GM10266 (cell line): Measurements from ENCODE around the gene MTHFS.

Source experiments
- DNase-seq: peaks from one replicate; pipeline ENCODE4 v3.0.0; 2012; ENCODE audit errors: extremely low spot score
- TF ChIP-seq, protein P1 (sequence below): IDR thresholded peaks from 2 replicates; pipeline ENCODE4 v1.5.1; 2012; ENCODE audit warnings: mild to moderate bottlenecking, low read depth; ENCODE audit not compliant: control insufficient read depth, insufficient read depth; ENCODE audit errors: missing control alignments

Gene MTHFS

DNA sequence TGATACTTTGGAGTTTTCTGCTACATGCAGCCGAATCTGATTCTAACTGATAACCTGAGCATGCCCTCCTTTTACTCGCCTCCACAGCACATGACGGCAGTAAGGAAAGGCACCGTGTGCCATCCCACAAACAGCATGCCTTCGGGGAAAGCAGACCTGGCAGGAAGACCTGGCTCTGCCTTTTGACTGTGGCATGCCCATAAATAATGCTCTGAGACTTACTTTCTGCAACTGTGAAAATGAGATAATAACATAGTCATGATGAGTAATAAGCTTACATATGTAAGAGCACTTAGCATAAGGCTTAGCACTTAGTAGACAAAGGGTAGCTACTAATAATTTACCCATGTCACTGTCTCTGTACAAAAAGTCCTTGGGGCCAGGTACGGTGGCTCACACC is 32.9 kb downstream of the MTHFS start:
- TF ChIP-seq, protein P1, sequence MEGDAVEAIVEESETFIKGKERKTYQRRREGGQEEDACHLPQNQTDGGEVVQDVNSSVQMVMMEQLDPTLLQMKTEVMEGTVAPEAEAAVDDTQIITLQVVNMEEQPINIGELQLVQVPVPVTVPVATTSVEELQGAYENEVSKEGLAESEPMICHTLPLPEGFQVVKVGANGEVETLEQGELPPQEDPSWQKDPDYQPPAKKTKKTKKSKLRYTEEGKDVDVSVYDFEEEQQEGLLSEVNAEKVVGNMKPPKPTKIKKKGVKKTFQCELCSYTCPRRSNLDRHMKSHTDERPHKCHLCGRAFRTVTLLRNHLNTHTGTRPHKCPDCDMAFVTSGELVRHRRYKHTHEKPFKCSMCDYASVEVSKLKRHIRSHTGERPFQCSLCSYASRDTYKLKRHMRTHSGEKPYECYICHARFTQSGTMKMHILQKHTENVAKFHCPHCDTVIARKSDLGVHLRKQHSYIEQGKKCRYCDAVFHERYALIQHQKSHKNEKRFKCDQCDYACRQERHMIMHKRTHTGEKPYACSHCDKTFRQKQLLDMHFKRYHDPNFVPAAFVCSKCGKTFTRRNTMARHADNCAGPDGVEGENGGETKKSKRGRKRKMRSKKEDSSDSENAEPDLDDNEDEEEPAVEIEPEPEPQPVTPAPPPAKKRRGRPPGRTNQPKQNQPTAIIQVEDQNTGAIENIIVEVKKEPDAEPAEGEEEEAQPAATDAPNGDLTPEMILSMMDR = no peak
- no peak for DNase-seq

DNA sequence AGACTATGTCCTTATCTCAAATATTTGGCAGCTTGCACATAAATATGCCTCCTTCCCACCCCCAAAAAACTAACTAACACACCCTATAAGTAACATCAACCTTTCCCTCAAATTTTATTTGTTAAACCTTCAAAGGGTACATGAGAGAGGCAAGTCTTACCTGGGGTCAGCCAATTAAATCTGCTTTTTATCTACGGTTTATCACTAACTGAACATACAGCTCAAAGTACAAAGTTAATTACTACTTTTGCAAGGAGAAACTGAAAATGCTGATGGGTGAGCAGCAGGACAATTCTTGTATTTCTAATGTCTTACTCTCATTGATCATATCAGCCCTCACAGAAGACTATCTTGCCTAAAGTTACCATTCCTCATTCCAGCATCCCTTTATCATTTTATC is 34.6 kb downstream of the MTHFS start:
- no peak for DNase-seq
- TF ChIP-seq, protein P1 = no peak

DNA sequence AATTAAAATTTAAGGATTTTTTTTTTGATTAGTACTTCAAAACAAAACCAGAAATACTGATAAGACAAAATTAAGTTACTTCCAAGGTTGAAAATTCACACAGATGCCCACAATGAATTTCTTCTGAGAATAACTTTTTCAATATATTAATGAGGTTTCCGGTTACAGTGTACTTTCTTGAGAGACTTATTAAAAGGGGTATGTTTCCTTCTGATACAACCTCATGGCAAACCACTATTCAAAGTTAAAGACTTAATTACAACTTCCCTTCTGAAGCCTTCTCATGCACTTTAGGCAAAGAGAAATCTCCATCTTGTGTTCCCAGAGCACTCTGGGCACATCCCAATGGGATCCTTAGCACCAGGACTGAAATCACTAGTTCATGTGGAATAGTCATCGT is 36.2 kb downstream of the MTHFS start:
- TF ChIP-seq, protein P1 = no peak
- no peak for DNase-seq

DNA sequence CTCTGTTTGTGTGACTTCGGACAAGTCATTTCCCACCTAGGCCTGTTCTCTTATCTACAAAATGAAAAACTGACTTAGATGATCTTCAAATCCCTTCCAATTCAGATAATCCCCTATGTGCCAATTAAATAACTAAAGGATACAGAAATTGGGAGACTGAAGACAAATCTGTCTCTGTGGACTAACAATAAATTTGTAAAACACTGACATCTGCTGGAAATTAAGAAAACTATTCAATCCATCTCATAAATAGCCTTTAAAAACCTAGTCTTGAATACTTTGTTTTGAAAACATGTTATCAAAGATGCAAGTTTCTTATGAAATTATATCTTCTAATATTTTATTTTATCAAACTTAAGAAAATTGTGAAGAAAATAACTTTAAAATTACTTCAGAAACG is 38.3 kb downstream of the MTHFS start:
- TF ChIP-seq, protein P1 = peak; percentile 15
- no peak for DNase-seq

DNA sequence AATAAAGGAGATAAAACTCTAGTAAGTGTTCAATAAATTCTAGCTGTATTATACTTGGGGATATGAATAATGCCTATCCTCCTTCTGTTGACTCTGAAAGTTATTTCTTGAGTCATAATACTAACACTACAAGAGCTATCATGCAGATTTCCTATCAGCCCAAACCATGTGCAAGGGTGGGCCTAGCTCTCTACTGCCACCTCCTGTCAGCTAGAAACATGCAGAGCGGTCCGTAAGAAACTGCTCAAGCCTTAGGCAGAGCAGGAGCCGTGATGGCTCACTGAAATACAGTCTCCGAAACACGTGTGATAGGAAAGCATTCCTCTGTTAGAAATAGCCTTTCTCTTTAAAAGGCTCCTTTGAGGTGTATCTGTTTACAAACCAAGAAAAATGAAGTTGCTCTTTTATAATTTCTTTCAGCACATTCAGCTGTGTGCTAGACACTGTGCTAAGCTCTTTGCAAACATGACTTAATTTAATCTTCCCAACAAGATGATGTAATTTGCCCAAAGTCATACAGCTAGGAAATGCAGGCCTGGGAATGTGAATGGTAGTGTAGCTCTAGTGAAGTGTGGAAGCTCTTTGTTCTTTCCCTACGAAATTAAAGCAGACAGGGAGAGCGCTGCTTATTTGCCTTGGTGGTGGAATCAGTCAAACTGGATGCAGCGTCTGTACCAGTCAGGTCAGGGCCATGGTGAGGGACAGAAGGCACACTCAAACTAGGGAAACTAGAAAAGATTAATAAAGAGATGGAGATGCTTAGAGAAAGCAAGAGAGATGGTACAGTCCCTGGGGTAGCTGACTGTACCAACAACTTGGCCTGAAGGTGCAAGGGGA is 43.1 kb downstream of the MTHFS start:
- TF ChIP-seq, protein P1 = peak; percentile 96
- peak; percentile 59 for DNase-seq

DNA sequence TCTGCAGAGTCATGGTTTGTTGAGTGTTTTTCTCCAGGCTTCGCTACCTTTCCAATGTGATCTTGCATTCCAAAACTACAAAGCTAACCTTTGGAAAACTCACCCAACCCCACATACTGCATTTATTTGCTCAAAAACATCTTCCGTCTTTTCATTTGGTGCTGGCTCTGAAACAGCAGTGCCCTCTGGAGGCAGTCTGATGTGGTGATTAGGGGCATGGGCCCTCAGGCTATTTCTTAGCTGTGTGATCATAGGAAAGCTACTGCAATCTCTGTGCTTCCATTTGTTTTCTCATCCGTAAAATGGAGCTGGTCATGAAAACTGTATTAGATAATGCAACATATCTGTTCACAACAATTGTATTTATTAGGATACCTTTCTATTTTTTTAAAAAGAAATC is 47.0 kb downstream of the MTHFS start:
- TF ChIP-seq, protein P1 = peak; percentile 44
- DNase-seq = no peak

DNA sequence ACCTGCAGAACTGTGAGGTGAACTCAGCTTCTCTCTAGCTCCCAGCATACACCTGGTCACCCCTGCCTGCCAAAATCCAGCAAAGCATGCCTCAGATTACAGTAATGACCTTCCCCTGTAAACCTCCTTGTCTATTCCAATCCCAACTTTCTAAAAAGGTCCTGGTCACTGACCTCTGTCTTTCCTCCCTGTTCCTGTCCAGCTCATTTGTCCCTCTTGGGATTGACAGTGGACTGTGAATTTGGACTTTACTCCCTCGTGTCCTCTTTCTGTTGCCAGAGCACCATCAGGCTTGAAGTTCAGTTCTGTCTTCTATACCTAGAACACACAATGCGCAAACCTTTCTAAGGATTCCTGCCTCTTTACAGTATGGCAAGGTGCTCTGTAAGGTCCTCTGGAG is 50.3 kb downstream of the MTHFS start:
- DNase-seq = no peak
- TF ChIP-seq, protein P1 = no peak
